Inflammatory macrophage treated with lipopolysaccharide for 1 hour (primary cell): ENCODE data around the gene SNX1.
"Not testable (repeated sequence)": the region's sequence is repeated elsewhere in the genome, so short reads cannot be mapped to it uniquely, and the experiment has no call there.

Experiments
- DNase-seq, 2 donors: peaks; one replicate each; pipeline ENCODE4 v3.0.0-alpha.2; 2020 to 2022

The SNX1 gene

GRCh38 chr15:64120322-64120721 lies 24.5 kb downstream of the SNX1 start:
- not testable (repeated sequence) for DNase-seq

DNA sequence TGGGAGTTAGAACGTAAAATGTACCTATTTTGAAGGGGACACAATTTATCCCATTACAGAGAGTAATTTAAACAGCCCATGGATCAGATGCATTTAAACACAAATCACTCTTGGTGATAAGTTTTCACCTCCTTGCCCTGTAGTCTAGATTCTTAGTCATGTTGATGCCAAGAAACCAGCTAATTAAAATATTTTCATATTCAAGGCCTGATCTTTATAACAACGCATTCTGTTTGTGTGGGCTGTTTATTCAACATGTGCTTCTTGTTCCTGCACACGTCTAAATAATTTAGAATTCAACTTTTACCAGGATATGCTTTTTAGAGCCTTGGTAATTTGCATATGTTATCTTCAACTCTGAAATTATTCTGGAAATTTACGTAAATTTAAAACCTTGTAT lies 25.8 kb downstream of the SNX1 start:
- DNase-seq = no peak

- DNase-seq = no peak
Measured at GRCh38 chr15:64122444-64122843, 26.7 kb downstream of the SNX1 start.

GRCh38 chr15:64122936-64123351 lies 27.2 kb downstream of the SNX1 start:
- DNase-seq = no peak

- DNase-seq = no peak
Measured at GRCh38 chr15:64125978-64126377, 30.2 kb downstream of the SNX1 start.

- no peak for DNase-seq
Measured at GRCh38 chr15:64127521-64128270, 31.9 kb downstream of the SNX1 start.

GRCh38 chr15:64130159-64130558 lies 34.4 kb downstream of the SNX1 start:
- no peak for DNase-seq

DNA sequence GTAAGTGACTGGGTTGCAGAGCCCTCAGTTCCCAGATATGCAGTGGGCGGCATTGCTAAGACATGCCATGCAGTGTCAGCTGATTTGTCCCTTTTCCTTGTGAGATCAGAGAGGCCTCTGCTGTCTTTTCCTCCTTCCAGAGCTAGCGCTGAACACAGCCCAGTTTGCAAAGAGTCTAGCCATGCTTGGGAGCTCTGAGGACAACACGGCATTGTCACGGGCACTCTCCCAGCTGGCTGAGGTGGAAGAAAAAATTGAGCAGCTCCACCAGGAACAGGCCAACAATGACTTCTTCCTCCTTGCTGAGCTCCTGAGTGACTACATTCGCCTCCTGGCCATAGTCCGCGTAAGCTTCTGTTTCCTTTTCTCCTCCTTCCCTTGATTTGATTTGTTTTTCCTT lies 35.8 kb downstream of the SNX1 start:
- DNase-seq = peak in 1 of 2 donors; percentile 21

- no peak for DNase-seq
Measured at GRCh38 chr15:64132217-64132616, 36.4 kb downstream of the SNX1 start.

DNA sequence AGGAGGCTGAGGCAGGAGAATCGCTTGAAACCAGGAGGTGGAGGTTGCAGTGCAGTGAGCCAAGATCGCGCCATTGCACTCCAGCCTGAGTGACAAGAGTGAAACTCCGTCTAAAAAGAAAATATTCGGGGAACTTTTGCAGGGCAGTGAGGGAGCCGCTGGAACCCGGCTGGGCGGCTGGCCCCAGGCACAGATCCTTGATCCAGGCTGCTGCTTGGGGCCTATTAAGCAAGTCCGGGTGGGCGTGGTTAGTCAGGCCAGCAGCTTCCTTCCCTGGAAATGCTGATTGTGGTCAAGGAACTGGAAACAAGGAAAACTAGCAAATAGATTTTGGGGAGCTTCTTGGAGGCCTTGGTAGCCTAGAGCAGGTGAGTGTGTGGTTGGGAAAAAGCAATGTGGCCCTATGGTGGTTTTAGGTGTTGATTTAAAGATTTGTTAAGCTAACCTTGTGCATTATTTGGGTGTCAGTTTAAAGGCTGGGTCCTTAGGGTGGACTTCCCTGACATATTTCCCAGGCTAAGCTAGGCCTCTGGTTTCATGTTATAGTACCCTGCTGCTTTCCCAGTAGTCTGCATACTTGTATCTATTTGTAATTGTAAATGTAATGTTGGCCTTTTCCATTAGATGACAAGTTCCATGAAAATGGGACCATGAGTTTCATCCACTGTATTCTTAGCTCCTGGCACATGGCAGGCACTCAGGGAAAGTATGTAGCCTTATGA lies 38.0 kb downstream of the SNX1 start:
- no peak for DNase-seq

- no peak for DNase-seq
Measured at GRCh38 chr15:64134345-64134829, 38.6 kb downstream of the SNX1 start.

GRCh38 chr15:64136347-64136746 lies 40.6 kb downstream of the SNX1 start:
- DNase-seq = no peak

- no peak for DNase-seq
Measured at GRCh38 chr15:64137226-64137833, 41.5 kb downstream of the SNX1 start.

DNA sequence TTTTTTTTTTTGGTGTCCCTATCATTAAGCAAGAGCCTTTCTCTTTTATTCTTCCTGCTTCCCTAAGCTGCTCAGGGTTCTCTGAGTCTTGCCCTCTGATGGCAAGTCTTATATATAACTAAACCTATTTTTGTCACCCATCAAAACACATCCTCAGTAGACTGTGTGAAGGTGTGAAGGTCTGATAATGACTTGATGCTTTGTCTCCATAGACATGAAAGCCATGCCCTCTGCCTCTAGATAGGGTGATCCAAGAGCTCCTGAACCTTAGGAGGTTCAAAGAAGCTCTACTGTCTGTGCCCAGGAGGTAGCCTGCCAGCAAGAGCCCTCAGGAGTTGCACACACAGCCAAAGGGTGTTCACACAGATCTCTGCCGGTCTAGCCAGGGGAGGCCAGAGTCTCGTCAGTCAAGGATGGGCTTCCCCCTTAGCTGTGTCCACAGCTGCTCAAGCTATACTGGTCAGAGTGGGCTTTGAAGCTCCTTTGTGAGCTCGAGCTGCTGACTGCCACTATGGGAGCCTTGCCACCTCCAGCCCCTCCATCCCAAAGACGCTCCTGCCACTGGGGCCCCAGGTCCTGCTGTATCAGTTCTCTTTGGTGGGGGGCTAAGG lies 42.7 kb downstream of the SNX1 start:
- no peak for DNase-seq

DNA sequence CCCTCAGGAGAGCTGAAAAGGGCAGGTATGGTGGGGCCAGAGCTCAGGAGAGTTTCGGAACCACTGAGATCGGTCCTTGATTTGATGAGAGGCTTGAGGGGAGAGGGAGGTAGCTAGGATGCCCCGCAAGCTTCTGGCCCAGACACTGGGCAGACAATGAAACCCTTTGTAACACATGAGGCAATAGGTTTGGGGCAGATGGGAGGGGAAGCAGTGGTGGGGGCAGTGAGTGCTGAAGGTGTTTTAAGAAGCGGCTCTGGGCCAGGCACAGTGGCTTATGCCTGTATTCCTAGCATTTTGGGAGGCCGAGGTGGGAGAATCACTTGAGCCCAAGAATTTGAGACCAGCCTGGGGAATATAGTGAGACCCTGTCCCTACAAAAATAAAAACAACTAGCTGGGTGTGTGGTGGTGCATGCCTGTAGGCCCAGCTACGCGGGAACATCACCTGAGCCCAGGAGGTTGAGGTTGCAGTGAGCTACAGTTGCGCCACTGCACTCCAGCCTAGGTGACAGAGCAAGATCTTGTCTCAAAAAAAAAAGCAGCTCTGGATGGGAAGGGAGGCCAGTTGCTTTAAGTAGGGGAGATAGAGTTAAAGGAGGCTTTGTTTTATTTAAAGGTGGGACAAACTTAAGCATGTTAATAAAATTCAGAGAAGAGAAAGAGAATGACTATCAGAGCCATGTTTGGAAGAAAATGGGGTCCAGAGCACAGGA lies 46.2 kb downstream of the SNX1 start:
- no peak for DNase-seq

- no peak for DNase-seq
Measured at GRCh38 chr15:64143276-64143675, 47.5 kb downstream of the SNX1 start.

DNA sequence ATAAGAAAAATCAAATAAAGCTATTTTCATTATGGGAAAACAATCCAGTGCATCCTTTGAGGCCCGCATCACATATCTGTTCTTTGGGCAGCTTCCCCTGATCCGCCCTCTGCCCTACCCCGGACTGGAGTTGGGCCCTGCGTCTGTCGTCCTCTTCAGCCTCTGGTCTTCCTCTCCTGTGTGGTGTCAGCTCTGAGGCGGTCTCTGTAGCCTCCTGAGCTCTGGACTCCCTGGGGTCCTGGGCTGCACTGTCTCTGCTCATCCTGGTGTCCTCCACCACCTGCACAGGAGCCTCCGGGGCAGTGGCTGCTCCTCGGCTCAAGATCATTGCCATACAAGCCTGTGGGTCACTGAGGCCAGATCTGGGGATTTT lies 48.4 kb downstream of the SNX1 start:
- no peak for DNase-seq

GRCh38 chr15:64144565-64145281 lies 48.9 kb downstream of the SNX1 start:
- DNase-seq = no peak

GRCh38 chr15:64146041-64146440 lies 50.3 kb downstream of the SNX1 start:
- DNase-seq = no peak

GRCh38 chr15:64146520-64146884 lies 50.7 kb downstream of the SNX1 start:
- no peak for DNase-seq

GRCh38 chr15:64146885-64147681 lies 51.3 kb downstream of the SNX1 start:
- no peak for DNase-seq
